ENCODE results near the gene PRKAR1B. TPM values are rescaled to one million over a fixed set of nuclear protein-coding genes. Genes with fewer than 3 reads are reported as not detected.

PRKAR1B gene
- total RNA-seq, 1 experiment from 2014 or later, result 14.1 TPM

- no peak for DNase-seq (ENCODE audit: low read depth, low spot score)
- peaks cover 3% of the 10 kb centered on the region; the same call in 1 of the 2 replicates for H3K79me2 ChIP-seq (ENCODE audit: insufficient read depth, low read length)
- BruUV-seq (replicated peaks), result no TSS peak
- TF ChIP-seq SP1 (IDR thresholded peaks at IDR 0.05; ENCODE audit: low read depth) (no peak), RAD21 (IDR thresholded peaks at IDR 0.05; ENCODE audit: low read depth) (no peak), YY1 (IDR thresholded peaks at IDR 0.05; ENCODE audit: extremely low read depth, insufficient replicate concordance, low read depth, low read length) (no peak), CEBPB (IDR thresholded peaks at IDR 0.05; ENCODE audit: low read depth) (no peak)
- no peak for ATAC-seq
- H3K4me1 ChIP-seq (ENCODE audit: control insufficient read depth in 1 of 2, insufficient read depth in 2 of 2, low read length in 2 of 2), result no peaks in the 10 kb centered on the region
- no peak overlapping the region for H2AFZ ChIP-seq (ENCODE audit: low read depth, low read length, poor library complexity, severe bottlenecking)
- no peaks in the 10 kb centered on the region for H3K9me3 ChIP-seq (ENCODE audit: control insufficient read depth in 1 of 2, insufficient read depth in 1 of 2, low read depth in 1 of 2, low read length in 2 of 2)
- H3K27me3 ChIP-seq (ENCODE audit: insufficient read depth, low read length), result no peaks in the 10 kb centered on the region
- no peak overlapping the region for H3K4me3 ChIP-seq (replicated peaks in 1 of 2; ENCODE audit: low read depth in 1 of 2, low read length in 2 of 2)
- no peaks in the 10 kb centered on the region for H4K20me1 ChIP-seq (ENCODE audit: insufficient read depth)
- no peak overlapping the region for H3K27ac ChIP-seq (ENCODE audit: low read depth, low read length)
- H3K9me2 ChIP-seq (ENCODE audit: insufficient read depth), result no peaks in the 10 kb centered on the region
- ChIA-PET POLR2A (no interaction called here), RAD21 (ENCODE audit: low non-redundant PET in 1 of 2, low total read pairs in 2 of 2, uncharacterized antibody in 2 of 2, unreplicated experiment in 2 of 2) (no interaction called here), CTCF (interaction anchor here (1.1 kb wide), 1 partner anchor 443 kb away, joined by 3 read pairs; no protein-coding TSS in a partner anchor)
- peaks cover 24 to 35% of the 10 kb centered on the region in 2 experiments; a peak in 3 of 4 replicates for H3K36me3 ChIP-seq (ENCODE audit: control insufficient read depth in 1 of 2, insufficient read depth in 2 of 2, low read length in 2 of 2)
- no peak overlapping the region for H3K4me2 ChIP-seq (ENCODE audit: low read length)
- H3K9ac ChIP-seq (ENCODE audit: low read length), result no peak overlapping the region
- intact Hi-C loops (cut with micrococcal nuclease), result no loop called here
Observed at GRCh38 chr7:765383-765782, 38.3 kb upstream of the PRKAR1B start.

DNA sequence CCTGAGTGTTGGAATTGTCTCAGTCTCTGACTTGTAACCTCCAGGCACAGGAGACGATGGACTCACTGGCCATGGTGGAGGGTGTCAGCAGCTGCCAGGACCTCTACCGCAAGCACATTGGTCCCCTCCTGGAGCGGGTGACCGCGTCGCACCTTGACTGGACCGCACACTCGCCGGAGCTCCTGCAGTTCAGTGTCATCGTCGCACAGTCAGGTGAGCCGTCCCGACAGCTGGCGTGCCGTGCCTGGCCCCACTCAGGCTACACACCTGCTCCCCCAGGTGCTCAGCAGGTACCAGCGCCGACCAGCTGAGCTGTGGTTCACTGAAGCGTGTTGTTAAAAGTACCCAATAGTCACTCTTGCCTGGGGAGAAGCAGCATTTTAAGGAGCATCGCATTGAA is 36.7 kb upstream of the PRKAR1B start:
- Histone ChIP-seq H2AFZ (ENCODE audit: low read depth, low read length, poor library complexity, severe bottlenecking) (no peak overlapping the region), H3K4me3 (replicated peaks in 1 of 2; ENCODE audit: low read depth in 1 of 2, low read length in 2 of 2) (no peak overlapping the region), H3K9me2 (ENCODE audit: insufficient read depth) (no peaks in the 10 kb centered on the region), H4K20me1 (ENCODE audit: insufficient read depth) (no peaks in the 10 kb centered on the region), H3K36me3 (ENCODE audit: control insufficient read depth in 1 of 2, insufficient read depth in 2 of 2, low read length in 2 of 2) (peaks cover 24 to 44% of the 10 kb centered on the region in 2 experiments), H3K4me2 (ENCODE audit: low read length) (no peak overlapping the region), H3K9ac (ENCODE audit: low read length) (no peak overlapping the region), H3K27me3 (ENCODE audit: insufficient read depth, low read length) (no peaks in the 10 kb centered on the region), H3K79me2 (ENCODE audit: insufficient read depth, low read length) (peaks cover 3% of the 10 kb centered on the region; the same call in 1 of the 2 replicates), H3K4me1 (ENCODE audit: control insufficient read depth in 1 of 2, insufficient read depth in 2 of 2, low read length in 2 of 2) (no peaks in the 10 kb centered on the region), H3K27ac (ENCODE audit: low read depth, low read length) (no peak overlapping the region), H3K9me3 (ENCODE audit: control insufficient read depth in 1 of 2, insufficient read depth in 1 of 2, low read depth in 1 of 2, low read length in 2 of 2) (no peaks in the 10 kb centered on the region)
- ATAC-seq, result no peak
- intact Hi-C loops (cut with micrococcal nuclease), result no loop called here
- TF ChIP-seq EZH2phosphoT487 (IDR thresholded peaks at IDR 0.05; ENCODE audit: borderline replicate concordance) (no peak), YY1 (IDR thresholded peaks at IDR 0.05; ENCODE audit: extremely low read depth, insufficient replicate concordance, low read depth, low read length) (no peak), RAD21 (IDR thresholded peaks at IDR 0.05; ENCODE audit: low read depth) (no peak), EZH2 (IDR thresholded peaks at IDR 0.05) (no peak)
- TF ChIP-seq, protein P1, sequence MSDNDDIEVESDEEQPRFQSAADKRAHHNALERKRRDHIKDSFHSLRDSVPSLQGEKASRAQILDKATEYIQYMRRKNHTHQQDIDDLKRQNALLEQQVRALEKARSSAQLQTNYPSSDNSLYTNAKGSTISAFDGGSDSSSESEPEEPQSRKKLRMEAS (IDR thresholded peaks at IDR 0.05), result no peak
- RAD21 ChIA-PET (ENCODE audit: low non-redundant PET in 1 of 2, low total read pairs in 2 of 2, uncharacterized antibody in 2 of 2, unreplicated experiment in 2 of 2), result no interaction called here
- no peak for DNase-seq (ENCODE audit: low read depth, low spot score)
- no TSS peak for BruUV-seq (replicated peaks)
- POLR2A ChIA-PET, result no interaction called here
- CTCF ChIA-PET, result no interaction called here

Measured in HCT116 (cell line).